ENCODE results near the gene BRMS1.
"Not testable (repeated sequence)": the region's sequence is repeated elsewhere in the genome, so short reads cannot be mapped to it uniquely, and the experiment has no call there.

The BRMS1 gene, protein sequence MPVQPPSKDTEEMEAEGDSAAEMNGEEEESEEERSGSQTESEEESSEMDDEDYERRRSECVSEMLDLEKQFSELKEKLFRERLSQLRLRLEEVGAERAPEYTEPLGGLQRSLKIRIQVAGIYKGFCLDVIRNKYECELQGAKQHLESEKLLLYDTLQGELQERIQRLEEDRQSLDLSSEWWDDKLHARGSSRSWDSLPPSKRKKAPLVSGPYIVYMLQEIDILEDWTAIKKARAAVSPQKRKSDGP

DNA sequence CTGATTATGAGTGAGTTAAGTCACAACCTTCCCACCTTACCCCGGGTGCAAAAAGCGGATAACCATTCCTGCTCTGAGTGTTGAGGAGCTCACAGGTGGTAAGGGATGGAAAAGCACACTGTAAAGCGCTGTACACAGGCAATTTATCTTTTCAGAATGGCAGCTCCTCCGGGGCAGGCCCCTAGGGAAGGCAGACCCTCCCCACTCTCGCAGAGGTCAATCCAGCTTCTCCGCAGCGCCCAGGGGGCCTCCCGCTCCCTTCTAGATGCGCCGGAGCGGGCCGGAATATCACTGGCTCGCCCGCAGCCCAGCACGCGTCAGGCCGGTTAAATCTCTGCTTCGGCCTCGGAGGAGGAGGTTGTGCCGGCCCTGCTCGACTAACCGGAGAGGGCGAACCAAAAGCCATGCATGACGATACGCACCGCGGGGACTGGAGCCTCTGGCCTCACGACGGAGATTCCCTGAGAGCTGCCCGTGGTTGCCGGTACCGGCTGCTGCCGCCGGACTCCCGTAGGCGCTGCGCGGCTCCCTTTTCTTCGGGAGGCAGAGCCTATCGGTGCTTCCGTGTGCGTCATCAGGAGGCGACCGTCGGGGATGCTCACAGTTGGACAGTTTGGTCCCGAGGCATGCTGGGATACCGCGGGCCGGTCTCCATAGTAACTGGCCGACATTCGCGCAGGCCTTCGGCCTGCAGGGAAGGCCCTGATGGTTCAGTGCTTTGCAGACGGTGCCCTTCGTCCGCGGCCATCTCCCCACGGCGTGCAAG is at the start of gene BRMS1:
Gene BRMS1 (minus strand): TSS at position 555 of the 766 bp plus-strand sequence. CDS start 2,870 bp downstream, outside the sequence.
- DNase-seq (ENCODE audit: low read depth): peak; percentile 95

DNA sequence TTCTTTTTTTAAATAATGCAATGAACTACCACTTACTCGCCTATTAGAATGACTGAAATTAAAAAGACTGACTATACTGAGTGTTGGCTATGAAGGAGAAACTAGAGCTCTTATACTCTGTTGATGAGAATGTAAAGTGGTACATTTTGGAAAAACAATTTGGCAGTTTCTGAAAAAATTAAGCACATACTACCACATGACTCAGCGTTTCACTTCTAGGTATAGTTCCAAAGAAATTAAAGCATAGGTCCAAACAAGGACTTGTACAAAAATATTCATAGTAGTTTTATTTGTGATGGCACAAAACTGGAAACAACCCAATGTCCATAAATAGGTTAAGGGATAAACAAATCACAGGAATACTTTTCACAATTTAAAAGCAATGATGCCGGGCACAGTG is 49.0 kb upstream of the BRMS1 start:
- DNase-seq (ENCODE audit: low read depth): no peak

DNA sequence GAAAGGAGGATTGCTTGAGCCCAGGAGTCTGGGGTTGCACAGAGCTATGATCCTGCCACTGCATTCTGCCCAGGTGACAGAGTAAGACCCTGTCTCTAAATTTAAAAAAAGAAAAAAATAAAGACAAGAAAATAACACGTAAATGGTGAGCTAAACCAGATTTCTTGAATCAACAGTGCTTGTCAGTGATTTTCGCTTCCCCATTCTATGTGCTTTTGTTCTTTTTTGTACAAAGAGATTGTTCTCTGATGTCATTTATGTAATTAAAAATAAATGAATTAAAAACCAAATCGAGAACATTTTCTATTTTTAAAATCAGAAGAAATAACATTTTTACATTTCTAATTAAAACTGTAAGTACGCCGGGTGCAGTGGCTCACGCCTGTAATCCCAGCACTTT is 46.4 kb upstream of the BRMS1 start:
- DNase-seq (ENCODE audit: low read depth): no peak

DNA sequence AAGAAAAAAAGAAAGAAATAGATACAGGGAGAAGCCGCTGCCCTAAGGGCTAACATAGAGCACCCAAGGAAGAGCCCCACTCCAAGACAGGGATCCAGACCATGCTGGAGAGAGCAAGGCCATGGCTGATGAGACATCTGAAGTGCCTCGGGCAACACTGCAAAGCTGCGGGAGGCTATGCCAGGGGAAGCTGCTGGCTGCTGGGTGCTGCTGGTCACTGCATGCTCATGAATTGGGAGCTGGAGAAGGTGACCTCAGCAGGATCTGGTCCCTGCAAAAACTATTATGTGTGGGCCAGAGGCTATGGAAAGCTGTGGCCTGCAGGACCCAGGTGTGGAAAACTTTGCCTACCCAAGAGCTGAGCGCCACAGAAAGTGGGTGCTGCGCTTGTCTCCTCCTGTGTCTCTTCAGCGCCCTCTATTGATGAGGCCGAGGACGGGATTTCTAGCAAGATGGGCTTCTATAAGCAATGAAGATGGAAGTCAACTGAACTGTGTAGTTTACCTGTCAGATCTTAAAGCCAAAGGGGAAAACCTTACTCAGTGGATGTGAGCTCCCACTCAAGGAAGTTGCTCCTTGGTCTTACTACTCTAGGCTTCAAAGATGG is 44.0 kb upstream of the BRMS1 start:
- peak; percentile 62 for DNase-seq (ENCODE audit: low read depth)

DNA sequence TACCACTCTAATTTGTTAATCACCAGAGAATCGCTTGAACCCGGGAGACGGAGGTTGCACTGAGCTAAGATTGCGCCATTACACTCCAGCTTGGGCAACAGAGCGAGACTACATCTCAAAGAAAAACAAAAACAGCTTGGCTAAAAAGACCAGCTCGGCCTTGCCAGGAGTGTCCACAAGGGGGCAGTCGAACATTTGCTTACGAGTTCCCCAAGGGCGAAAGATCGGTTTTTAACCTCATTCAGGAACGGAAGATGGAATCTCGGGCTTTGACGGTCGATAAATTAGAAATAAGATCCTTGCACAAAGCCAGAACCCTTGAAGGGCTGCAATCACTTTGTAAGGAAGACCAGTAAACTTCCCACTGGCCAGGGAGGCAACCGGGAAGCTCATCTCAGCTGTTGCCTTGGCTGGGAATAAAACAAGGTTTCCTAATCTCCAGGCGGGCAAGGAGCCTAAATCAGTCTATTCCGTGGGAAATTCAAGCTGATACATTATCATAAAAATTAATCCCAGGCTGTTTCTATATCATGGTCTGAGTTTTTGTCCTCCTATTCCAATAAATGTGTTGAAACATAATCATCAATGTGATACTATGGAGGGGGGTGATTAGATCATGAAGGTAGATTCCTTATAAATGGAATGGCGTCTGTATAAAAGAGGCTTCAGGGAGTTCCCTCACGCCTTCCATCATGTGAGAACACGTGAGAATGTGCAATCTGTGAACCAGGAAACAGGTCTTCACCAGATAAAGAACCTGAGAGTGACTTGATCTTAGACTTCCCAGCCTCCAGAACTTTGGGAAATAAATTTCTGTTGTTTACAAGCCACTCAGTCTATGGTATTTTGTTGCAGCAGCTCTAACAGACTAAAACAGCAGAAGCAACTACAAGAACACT is 41.5 kb upstream of the BRMS1 start:
- peak; percentile 75 for DNase-seq (ENCODE audit: low read depth)

DNA sequence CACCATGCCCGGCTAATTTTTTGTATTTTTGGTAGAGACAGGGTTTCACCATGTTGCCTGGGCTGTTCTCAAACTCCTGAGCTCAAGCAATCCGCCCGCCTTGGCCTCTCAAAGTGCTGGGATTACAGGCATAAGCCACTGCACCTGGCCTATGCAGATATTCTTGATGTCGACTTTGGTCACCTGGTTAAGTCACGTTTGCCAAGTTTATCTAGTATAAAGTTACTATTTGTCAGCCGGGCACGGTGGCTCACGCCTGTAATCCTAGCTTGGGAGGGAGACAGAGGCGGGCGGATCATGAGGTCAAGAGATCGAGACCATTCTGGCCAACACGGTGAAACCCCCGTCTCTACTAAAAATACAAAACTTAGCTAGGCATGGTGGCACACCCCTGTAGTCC is 39.4 kb upstream of the BRMS1 start:
- not testable (repeated sequence) for DNase-seq (ENCODE audit: low read depth)

DNA sequence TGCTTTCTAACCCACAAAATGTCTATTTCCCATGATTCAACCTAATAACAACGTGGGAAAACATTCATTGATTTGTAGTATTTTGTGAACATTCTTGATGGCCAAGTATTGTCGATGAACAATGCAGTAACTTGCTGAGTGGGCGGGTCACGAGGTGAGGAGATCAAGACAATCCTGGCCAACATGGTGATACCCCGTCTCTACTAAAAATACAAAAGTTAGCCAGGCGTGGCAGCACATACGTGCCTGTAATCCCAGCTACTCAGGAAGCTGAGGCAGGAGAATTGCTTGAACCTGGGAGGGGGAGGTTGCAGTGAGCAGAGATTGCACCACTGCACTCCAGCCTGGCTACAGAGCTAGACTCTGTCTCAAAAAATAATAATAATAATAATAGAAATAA is 35.4 kb upstream of the BRMS1 start:
- not testable (repeated sequence) for DNase-seq (ENCODE audit: low read depth)

DNA sequence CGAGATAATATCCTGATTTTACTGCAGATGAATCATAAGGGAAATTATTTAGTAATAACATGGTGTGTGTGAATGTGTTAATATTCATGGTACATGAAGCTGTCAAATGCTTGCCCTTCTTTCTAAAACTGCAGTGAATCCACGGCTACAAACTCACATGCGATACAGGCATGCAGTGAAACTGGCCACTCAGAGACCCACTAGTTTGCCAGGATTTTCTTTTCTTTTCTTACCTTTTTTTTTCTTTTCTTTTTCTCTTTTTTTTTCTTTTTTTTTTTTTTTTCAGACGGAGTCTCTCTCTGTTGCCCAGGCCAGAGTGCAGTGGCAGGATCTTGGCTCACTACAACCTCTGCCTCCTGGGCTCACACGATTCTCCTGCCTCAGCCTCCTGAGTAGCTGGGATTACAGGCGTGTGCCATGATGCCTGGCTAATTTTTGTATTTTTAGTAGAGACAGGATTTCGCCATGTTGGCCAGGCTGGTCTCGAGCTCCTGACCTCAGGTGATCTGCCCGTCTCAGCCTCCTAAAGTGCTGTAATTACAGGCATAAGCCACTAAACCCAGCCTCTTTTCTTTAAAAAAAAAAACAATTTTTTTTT is 28.9 kb upstream of the BRMS1 start:
- DNase-seq (ENCODE audit: low read depth): not testable (repeated sequence)

DNA sequence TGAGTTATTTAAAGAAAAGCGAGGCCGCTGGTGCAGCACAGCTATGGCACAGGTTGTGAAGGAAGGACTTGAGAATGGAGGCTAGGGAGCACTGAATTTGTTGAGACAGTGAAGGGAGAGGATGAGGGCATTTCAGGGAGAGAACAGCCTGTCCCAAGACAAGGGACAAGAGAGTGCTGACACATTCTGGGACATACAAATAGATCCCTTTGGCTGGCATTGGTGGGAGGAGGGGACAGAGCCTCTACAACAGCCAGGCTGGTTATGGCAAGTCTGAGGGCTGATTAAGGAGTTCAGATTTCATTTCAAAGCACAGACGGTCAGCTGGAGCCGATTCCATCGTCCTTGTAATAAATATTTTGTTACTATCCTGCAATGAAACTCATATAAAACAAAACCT is 28.4 kb upstream of the BRMS1 start:
- DNase-seq (ENCODE audit: low read depth): no peak

DNA sequence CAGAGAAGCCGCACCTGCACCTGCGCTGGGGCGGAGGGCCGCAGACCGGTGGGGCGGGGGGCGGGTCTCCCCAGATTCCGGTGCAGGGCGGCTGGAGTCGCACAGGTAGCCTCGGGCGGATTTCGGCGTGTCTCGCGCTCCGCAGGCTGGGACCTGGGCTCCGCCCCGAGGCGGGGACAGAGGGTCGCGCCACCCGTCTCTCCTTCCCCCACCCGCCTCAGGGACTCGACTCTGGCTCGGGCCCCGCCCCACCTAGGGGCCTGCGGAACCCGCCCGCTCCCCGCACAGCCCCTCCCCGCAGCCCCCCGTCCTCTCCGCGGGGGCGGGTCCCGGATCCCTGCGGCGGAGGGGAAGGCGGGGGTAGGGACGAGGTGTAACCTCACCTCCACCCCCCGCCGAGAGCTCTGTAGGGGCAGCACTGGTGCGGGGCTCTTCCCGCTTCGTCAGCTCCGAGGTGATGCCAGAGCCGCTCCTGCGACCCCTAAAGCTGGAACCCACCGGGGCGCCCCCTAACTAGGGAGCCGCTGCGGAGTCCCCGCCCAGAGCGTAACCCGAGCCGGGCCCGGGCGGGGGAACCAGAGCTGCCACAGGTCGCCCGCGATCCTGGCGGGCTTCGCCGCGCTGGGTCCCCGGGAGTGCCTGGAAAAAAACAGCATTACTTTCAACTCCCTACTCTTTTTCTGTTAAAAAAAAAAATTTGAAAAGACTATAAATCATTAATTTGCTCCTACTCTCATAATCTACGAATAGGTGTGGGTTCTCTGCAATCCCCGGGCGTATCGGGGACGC is 26.9 kb upstream of the BRMS1 start, which contains the start of gene SLC29A2:
Gene SLC29A2 (minus strand): TSS at position 134 of the 789 bp plus-strand sequence. CDS start 169 bp downstream, outside the sequence.
- peak; percentile 71 for DNase-seq (ENCODE audit: low read depth)

DNA sequence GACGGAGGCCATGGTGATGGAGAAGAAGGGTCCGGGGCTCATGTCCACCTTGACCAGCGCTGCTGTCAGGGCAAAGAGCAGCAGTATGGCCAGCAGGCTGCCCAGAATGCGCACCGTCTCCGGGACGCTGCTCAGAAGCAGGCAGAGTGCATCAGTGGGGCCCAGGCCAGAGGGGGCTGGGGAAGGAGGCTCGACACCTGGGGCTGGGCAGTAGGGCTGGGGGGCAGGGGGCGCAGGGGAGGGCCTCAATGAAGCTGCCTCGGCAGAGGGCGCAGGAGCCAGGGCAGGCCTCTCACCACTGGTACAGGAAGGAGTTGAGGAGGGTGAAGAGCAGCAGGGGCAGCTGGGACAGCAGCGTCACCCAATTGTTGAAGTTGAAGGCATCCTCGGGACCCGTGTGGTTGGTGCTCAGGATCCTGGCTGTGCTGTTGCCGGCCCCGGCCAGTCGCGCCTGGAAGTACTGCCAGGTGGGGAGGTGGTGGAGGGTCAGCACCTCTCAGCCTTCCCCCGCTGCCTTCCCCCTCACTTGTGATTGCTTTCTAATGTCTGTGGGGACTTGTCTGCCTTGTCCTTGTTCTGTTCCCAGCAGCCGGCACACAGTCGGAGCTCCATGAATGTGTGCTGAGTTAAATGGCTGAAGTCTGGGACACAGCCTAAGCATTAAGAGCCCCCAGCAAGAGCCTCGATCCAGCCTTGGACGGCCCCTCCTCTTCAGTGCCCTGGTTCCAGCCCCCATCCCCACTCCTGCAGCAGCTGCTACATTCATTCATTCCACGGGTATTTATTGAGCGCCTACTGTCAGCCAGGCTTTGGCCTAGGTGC is 24.4 kb upstream of the BRMS1 start:
- DNase-seq (ENCODE audit: low read depth): no peak

DNA sequence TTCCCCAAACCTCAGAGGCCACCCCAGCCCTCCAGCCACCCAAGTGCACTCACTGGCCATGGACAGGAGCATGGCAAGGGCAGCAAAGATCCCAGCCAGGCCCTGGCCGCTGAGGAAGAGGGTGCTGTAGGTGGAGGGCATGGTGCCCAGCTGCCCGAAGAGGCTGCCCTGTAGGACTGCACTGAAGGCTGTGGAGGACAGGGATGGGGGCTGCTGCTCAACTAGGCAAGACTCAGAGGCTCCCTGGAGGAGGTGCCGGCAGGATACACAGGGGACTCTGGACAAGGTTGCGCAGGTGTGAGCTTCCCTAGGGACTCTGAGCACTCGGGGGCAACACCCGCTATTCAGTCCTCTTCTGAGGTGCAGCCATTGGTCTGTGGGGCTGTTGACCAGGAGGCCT is 23.6 kb upstream of the BRMS1 start:
- no peak for DNase-seq (ENCODE audit: low read depth)

DNA sequence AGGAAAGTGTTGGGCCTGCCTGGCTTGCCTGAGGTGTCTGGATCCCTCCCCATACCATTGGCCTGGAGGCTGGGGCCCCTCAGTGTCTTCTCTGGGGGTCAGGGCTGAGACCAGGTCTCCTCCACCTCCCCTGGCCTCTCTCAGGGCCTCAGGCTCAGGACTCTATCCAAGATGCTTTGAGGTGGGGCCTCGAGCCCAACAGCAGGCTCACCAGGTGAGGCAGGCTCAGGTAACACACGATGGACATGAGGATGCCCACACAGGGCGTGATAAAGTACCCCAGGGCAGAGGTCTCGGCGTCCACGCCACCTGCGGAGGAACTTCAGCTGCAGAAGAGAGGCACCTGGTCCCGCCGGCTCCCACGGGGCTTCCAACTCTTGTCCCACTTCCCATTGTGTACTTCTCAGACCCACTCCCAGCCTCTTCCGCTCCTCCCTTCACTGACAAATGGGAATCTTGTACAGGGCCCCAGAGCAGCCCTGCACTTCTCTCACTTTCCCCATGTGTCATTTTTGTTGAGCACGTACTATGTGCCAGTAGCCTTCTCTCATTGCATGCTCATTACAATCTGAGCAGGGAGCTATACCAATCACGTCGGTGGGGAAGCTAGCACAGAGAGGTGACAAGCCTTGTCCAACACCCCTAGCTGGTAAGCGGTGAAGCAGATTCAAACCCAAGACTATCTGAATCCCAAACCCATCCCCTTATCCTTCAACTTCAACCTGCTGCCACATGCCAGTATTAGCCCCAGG is 22.8 kb upstream of the BRMS1 start:
- DNase-seq (ENCODE audit: low read depth): no peak

DNA sequence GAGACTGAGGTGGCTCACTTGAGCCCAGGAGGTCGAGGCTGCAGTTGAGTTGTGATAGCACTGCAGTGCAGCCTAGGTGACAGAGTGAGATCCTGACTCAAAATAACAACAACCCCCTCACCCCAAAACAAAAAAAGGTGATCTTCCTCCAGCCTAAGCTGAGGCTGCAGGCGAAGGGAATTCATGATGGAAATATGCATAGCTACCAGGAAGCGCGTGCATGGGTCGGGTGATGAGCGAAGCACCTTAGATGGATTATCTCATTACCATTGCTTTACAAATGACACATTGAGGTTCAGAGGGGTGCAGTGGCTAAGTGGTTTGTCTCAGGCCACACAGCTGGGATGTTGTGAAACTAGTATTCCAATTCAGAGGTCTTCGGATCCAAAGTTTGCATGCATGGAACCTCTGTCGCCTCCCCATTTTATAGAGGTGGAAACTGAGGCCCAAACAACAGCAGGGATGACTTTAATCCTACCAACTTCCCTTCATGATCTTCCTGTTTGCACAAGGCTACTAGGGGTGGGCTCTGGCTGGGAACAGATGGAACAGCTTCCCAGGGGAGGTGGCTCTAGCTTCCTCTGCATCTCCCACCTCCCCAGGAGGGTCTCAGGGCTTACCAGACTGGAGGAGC is 22.1 kb upstream of the BRMS1 start:
- no peak for DNase-seq (ENCODE audit: low read depth)

DNA sequence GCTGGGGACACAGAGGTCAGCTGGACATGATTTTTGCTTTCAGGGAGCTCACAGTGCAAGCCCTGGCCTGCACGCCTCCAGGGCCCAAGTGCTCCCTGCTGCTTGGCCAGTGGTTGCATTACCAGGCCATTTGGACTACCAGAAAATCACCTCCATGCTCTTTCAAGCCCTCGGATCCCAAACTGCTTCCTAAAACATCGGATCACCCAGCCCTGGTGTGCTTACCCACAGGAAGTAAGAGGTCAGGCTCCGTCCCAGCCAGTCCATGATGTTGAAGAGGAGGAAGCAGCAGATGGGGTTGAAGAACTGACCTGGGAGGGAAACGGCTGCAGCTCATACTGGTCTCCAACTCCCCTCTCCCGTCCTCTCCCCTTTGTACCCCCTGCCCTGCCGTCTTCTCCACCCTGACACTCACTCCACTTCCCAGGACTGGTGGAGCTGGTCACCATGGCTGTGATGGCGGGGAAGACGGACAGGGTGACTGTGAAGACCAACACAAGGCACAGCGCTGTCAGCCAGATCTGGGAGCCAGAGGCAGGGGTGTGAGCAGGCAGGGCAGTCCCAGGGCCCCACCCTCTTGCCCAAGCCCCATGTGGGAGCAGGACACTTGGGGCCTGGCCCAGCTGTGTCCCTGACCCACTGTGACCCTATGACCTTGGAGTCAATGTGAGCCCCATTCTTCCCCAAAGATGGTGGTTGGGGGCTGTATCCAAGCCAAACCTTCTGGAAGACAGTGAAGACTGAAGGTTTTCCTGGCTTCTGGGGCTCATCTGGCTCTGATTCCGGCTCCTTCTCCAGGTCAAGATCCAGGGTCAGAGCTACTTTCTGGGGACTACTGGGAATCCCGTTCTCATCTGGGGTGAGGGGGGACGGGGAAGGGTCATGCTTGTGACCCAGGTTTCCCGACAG is 21.1 kb upstream of the BRMS1 start:
- DNase-seq (ENCODE audit: low read depth): no peak

DNA sequence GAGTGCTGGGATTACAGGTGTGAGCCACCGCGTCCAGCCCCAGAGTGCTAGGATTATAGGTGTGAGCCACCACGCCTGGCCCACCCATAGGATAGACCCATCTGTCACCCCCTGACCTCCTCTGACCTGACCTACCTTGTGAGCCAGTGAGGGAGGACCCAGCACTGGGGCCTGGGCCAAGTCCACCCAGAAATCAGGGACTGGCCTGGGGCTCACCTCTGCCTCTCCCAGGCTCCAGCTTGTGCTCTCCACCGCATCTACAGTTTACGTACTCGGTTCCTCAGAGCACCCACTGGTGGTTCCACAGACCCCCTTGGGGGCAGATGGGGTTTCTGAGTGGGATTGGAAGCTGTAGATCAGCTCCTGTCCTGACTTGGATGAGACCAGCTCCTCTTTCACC is 20.3 kb upstream of the BRMS1 start:
- no peak for DNase-seq (ENCODE audit: low read depth)

DNA sequence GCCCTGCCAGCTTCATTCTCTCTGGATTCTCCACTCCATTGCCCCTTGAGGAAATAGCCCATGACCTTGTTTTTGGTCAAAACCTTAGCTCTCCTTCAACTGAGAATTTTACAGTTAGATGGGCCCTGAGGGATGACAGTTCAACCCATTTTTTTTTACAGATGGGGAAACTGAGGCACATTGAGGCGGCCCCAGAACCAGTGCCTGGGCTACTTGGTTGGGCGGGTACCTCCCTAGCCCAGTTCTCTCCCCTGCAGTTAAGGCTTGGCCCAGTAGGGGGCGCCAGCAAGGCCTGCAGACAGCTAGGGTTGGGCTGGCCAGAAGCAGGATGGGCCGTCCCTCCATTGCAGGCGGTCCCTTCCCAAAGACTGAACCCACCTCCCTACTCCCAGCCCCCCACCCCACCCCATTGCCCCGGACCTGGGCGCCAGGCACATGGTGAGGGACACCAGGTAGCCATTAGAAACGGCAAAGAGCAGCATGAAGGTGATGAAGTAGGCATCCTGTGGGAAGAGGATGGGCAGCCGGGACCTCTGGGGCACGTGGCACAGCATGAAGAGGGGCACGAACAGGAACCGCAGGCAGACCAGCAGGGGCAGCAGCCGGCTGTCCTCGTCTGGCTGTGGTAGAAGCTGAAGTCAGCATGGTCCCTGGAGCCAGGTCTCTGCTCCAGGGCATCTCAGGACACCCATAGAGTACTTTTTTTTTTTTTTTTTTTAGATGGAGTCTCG is 19.1 kb upstream of the BRMS1 start:
- DNase-seq (ENCODE audit: low read depth): peak; percentile 52

All from stimulated activated CD4-positive, alpha-beta T cell treated with anti-CD3 and anti-CD28 coated beads, Interleukin-2, amount 100 ng/mL, for 4 hours (primary cell).